ENCODE data around the gene MRPL2.
A peak's percentile ranks its signal among the peaks of the same experiment; 100 is the strongest.

The MRPL2 gene

DNA sequence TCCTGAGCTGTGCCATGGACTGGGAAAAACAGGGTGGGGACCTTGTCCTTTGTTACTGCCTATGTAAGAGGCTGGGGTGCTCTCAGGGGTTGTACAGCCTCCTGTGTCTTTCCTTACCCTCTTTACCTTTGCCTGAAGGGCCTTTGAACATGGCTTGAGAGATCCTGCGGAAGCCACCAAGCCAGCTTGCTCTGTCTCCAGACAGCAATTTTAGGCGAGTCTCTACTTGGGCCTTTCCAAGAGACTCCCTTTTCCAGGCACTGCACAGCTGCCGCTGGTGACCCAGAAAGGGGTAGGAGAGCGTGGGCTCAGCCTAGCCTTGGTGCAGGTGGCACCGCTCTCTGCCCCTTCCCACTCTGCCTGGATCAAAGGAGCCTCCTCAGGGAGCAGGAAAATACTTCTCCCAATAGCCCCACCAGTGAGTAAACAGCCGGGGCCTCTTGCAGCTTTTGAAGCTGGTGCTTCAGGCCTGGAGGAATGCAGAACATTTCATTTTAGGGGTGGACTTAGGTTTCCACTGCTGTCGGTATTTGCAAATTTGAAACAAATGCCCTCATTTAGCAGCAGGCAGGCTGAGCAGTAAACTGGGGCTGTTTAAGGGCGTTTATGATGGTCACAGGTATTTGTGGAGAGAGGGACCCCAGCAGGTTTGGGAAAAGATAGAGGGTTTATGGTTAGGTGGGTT lies 30.8 kb upstream of the MRPL2 start (continued):
- TF ChIP-seq SCRT1 (tag by site-specific recombination; IDR thresholded peaks at IDR 0.05; ENCODE audit: borderline replicate concordance) (no peak), ZNF501 (tag by site-specific recombination; IDR thresholded peaks at IDR 0.05) (no peak), ZNF214 (tag by site-specific recombination; IDR thresholded peaks at IDR 0.05; ENCODE audit: borderline replicate concordance) (no peak), ZNF121 (tag by site-specific recombination; IDR thresholded peaks at IDR 0.05) (no peak), EGR2 (tag by site-specific recombination; IDR thresholded peaks at IDR 0.05; ENCODE audit: low read depth) (peak; percentile 65; the same call in 1 of the 2 replicates)

GRCh38 chr6:43089467-43089866 lies 30.2 kb upstream of the MRPL2 start:
- POLR2A ChIA-PET, result interaction anchor here (1.1 to 1.9 kb wide), 3 partner anchors 9 to 75 kb away, joined by 3 to 7 read pairs (median 3); partner anchors contain the start of genes KLHDC3, MEA1 and PTK7
- Histone ChIP-seq H3K4me1 (ENCODE audit: control insufficient read depth, insufficient read depth, low read length) (peaks cover 41% of the 10 kb centered on the region), H3K9me3 (ENCODE audit: control insufficient read depth, insufficient read depth, low read depth, low read length) (no peaks in the 10 kb centered on the region), H3K27ac (ENCODE audit: extremely low read depth, low read depth, low read length) (peak overlapping the region; percentile 75), H3K4me3 (ENCODE audit: low read depth, low read length) (no peak overlapping the region), H3K36me3 (ENCODE audit: control insufficient read depth in 2 of 2, insufficient read depth in 1 of 2, low read length in 2 of 2) (no peaks in the 10 kb centered on the region)
- CTCF ChIA-PET, result interaction anchor here (0.5 to 1.3 kb wide), 4 partner anchors 36 to 109 kb away, joined by 3 to 6 read pairs (median 4); partner anchors contain the start of gene CUL7
- TF ChIP-seq TRIM28 (IDR thresholded peaks at IDR 0.05; ENCODE audit: borderline replicate concordance, low read length) (no peak), ZNF341 (tag by site-specific recombination; IDR thresholded peaks at IDR 0.05; ENCODE audit: low read depth) (peak; percentile 99)

DNA sequence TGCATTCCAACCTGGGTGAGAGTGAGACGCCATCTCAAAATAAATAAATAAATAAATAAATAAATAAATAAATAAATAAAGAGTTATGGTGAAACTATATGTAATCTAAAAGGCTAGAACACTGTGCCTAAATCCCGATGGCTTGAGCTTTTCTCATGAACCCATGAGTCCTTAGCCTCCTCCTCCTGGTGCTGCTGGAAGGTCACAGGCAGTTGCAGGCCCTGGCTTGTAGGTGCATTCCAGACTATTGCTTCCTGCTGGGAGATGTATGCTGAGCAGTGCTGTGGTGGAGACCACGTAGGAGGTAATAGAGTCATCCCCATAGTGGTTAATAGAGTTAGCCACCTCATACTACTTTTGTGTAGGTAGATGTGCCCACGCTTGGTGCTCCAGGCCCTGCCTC lies 29.4 kb upstream of the MRPL2 start:
- POLR2A ChIA-PET, result interaction anchor here (1.9 kb wide), 1 partner anchor 13 kb away, joined by 7 read pairs; the partner anchor contains the start of gene PTK7
- Histone ChIP-seq H3K9me3 (ENCODE audit: control insufficient read depth, insufficient read depth, low read depth, low read length) (no peaks in the 10 kb centered on the region), H3K27ac (ENCODE audit: extremely low read depth, low read depth, low read length) (no peak overlapping the region), H3K4me1 (ENCODE audit: control insufficient read depth, insufficient read depth, low read length) (peaks cover 41% of the 10 kb centered on the region), H3K4me3 (ENCODE audit: low read depth, low read length) (no peak overlapping the region), H3K36me3 (ENCODE audit: control insufficient read depth in 2 of 2, insufficient read depth in 1 of 2, low read length in 2 of 2) (no peaks in the 10 kb centered on the region)
- CTCF ChIA-PET, result interaction anchor here (0.8 kb wide), 1 partner anchor 35 kb away, joined by 3 read pairs; the partner anchor contains the start of gene CUL7
- TF ChIP-seq MYNN (tag by site-specific recombination; IDR thresholded peaks at IDR 0.05; ENCODE audit: borderline replicate concordance) (peak; percentile 65; the same call in 1 of the 2 replicates), ZNF529 (tag by site-specific recombination; IDR thresholded peaks at IDR 0.05; ENCODE audit: insufficient replicate concordance) (peak; percentile 76), MZF1 (tag by site-specific recombination; IDR thresholded peaks at IDR 0.05; ENCODE audit: borderline replicate concordance) (peak; percentile 80; the same call in 1 of the 2 replicates), ZXDB (tag by site-specific recombination; IDR thresholded peaks at IDR 0.05) (peak; percentile 87), OVOL3 (tag by site-specific recombination; IDR thresholded peaks at IDR 0.05) (peak; percentile 78; the same call in 1 of the 2 replicates), KLF16 (tag by site-specific recombination; IDR thresholded peaks at IDR 0.05) (no peak; the same call in 1 of the 2 replicates), TSHZ1 (tag by site-specific recombination; IDR thresholded peaks at IDR 0.05; ENCODE audit: borderline replicate concordance) (peak; percentile 63; the same call in 1 of the 2 replicates), ZNF514 (tag by site-specific recombination; IDR thresholded peaks at IDR 0.05) (peak; percentile 91; the same call in 1 of the 2 replicates), ZNF311 (tag by site-specific recombination; IDR thresholded peaks at IDR 0.05; ENCODE audit: borderline replicate concordance) (no peak), KLF7 (tag by site-specific recombination; IDR thresholded peaks at IDR 0.05; ENCODE audit: borderline replicate concordance) (peak; percentile 74; the same call in 1 of the 2 replicates), OSR2 (tag by site-specific recombination; IDR thresholded peaks at IDR 0.05) (peak; percentile 28; the same call in 1 of the 2 replicates), ZBTB8A (tag by site-specific recombination; IDR thresholded peaks at IDR 0.05) (peak; percentile 91), ZNF394 (tag by site-specific recombination; IDR thresholded peaks at IDR 0.05; ENCODE audit: borderline replicate concordance) (peak; percentile 99), EGR2 (tag by site-specific recombination; IDR thresholded peaks at IDR 0.05; ENCODE audit: low read depth) (peak; percentile 95), ZNF24 (tag by site-specific recombination; IDR thresholded peaks at IDR 0.05) (peak; percentile 69; the same call in 1 of the 2 replicates), ZNF404 (tag by site-specific recombination; IDR thresholded peaks at IDR 0.05) (peak; percentile 99), ZNF302 (tag by site-specific recombination; IDR thresholded peaks at IDR 0.05; ENCODE audit: low read depth) (0 out of 2 replicates have a peak, but pooled peaks have one; percentile 16), ZNF221 (tag by site-specific recombination; IDR thresholded peaks at IDR 0.05; ENCODE audit: borderline replicate concordance) (peak; percentile 38; the same call in 1 of the 2 replicates)
- TF ChIP-seq, protein P1, sequence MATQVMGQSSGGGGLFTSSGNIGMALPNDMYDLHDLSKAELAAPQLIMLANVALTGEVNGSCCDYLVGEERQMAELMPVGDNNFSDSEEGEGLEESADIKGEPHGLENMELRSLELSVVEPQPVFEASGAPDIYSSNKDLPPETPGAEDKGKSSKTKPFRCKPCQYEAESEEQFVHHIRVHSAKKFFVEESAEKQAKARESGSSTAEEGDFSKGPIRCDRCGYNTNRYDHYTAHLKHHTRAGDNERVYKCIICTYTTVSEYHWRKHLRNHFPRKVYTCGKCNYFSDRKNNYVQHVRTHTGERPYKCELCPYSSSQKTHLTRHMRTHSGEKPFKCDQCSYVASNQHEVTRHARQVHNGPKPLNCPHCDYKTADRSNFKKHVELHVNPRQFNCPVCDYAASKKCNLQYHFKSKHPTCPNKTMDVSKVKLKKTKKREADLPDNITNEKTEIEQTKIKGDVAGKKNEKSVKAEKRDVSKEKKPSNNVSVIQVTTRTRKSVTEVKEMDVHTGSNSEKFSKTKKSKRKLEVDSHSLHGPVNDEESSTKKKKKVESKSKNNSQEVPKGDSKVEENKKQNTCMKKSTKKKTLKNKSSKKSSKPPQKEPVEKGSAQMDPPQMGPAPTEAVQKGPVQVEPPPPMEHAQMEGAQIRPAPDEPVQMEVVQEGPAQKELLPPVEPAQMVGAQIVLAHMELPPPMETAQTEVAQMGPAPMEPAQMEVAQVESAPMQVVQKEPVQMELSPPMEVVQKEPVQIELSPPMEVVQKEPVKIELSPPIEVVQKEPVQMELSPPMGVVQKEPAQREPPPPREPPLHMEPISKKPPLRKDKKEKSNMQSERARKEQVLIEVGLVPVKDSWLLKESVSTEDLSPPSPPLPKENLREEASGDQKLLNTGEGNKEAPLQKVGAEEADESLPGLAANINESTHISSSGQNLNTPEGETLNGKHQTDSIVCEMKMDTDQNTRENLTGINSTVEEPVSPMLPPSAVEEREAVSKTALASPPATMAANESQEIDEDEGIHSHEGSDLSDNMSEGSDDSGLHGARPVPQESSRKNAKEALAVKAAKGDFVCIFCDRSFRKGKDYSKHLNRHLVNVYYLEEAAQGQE (tag by site-specific recombination; IDR thresholded peaks at IDR 0.05), result peak; percentile 89

Data from HEK293 (cell line).